ENCODE results near the gene CEP162. TPM values are rescaled to one million over a fixed set of nuclear protein-coding genes. Genes with fewer than 3 reads are reported as not detected.
"Not testable (repeated sequence)": the region's sequence is repeated elsewhere in the genome, so short reads cannot be mapped to it uniquely, and the experiment has no call there.

The CEP162 gene
- total RNA-seq, 2 donors from 2014 or later, result 29.7 to 39.2 TPM

DNA sequence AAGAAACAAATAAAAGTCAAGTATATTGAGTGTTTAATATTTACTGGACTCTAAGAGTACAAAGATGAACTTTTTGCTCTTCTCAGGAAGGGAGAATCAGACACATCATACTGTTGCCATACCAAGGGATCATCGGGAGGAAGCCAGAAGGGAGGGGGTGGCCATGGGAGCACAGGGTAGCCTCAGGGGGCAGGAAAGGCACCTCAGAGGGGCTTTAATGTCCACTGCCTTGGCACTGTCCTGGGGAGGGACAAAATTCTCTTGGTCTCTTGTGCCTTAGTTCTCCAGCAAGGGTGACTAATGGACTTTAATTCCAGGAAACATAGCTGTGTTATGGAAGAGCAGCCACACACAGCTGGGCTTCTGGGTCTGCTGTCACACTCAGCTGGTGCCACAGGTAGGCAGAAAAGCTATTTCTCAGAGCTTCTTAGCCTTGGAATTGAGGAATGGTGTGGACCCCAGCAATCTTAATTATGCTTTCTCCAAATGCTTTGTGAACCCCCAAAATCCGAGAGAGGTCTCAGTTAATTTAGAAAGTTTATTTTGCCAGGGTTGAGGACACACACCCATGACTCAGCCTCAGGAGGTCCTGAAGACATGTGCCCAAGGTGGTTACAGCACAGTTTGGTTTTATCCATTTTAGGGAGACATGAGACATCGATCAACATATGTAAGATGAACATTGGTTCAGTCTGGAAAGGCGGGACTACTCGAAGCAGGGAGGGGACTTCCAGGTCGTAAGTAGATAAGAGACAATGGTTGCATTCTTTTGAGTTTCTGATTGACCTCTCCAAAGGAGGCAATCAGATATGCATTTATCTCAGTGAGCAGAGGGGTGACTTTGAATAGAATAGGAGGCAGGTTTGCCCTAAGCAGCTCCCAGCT lies 140.7 kb downstream of the CEP162 start:
- WGBS, 2 experiments (ENCODE audit: insufficient coverage in 1 of 2, insufficient read length in 1 of 2), result 43 to 63% methylated on average over 6 of the region's 6 CpGs
- H3K27me3 ChIP-seq (ENCODE audit: control insufficient read depth, insufficient read depth, low read length, poor library complexity, severe bottlenecking), result no peaks in the 10 kb centered on the region
- no peak overlapping the region for H3K27ac ChIP-seq (ENCODE audit: low read depth, low read length)
- Mint-ChIP-seq H3K36me3 (ENCODE audit: low read depth) (peaks cover 6% of the 10 kb centered on the region), H3K4me1 (peaks cover 65% of the 10 kb centered on the region), H3K9me3 (peaks cover under 1% of the 10 kb centered on the region), H3K27me3 (ENCODE audit: insufficient read depth) (no peaks in the 10 kb centered on the region), H3K4me3 (no peak overlapping the region), H3K27ac (peak overlapping the region; percentile 86)
- peak overlapping the region; percentile 79 for H3K4me3 ChIP-seq (ENCODE audit: low read length)
- peak; percentile 57 for DNase-seq
- H3K36me3 ChIP-seq (ENCODE audit: control insufficient read depth, insufficient read depth, low read length), result peaks cover 1% of the 10 kb centered on the region
- TF ChIP-seq, protein P1, sequence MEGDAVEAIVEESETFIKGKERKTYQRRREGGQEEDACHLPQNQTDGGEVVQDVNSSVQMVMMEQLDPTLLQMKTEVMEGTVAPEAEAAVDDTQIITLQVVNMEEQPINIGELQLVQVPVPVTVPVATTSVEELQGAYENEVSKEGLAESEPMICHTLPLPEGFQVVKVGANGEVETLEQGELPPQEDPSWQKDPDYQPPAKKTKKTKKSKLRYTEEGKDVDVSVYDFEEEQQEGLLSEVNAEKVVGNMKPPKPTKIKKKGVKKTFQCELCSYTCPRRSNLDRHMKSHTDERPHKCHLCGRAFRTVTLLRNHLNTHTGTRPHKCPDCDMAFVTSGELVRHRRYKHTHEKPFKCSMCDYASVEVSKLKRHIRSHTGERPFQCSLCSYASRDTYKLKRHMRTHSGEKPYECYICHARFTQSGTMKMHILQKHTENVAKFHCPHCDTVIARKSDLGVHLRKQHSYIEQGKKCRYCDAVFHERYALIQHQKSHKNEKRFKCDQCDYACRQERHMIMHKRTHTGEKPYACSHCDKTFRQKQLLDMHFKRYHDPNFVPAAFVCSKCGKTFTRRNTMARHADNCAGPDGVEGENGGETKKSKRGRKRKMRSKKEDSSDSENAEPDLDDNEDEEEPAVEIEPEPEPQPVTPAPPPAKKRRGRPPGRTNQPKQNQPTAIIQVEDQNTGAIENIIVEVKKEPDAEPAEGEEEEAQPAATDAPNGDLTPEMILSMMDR (conservative IDR thresholded peaks at IDR 0.05), result no peak
- peaks cover 12% of the 10 kb centered on the region for H3K9me3 ChIP-seq (ENCODE audit: control insufficient read depth, low read length)
- H3K4me1 ChIP-seq (ENCODE audit: control insufficient read depth, insufficient read depth, low read length), result peaks cover 44% of the 10 kb centered on the region
- H3K9ac ChIP-seq (ENCODE audit: extremely low read depth, low read length, poor library complexity, severe bottlenecking), result no peak overlapping the region

- DNase-seq, result no peak
- H3K27me3 ChIP-seq (ENCODE audit: control insufficient read depth, insufficient read depth, low read length, poor library complexity, severe bottlenecking), result no peaks in the 10 kb centered on the region
- H3K36me3 ChIP-seq (ENCODE audit: control insufficient read depth, insufficient read depth, low read length), result peaks cover 9% of the 10 kb centered on the region
- peaks cover 15% of the 10 kb centered on the region for H3K9me3 ChIP-seq (ENCODE audit: control insufficient read depth, low read length)
- TF ChIP-seq, protein P1 (conservative IDR thresholded peaks at IDR 0.05), result no peak
- peaks cover 7% of the 10 kb centered on the region for H3K36me3 Mint-ChIP-seq (ENCODE audit: low read depth)
- no peak overlapping the region for H3K27ac ChIP-seq (ENCODE audit: low read depth, low read length)
- H3K4me1 ChIP-seq (ENCODE audit: control insufficient read depth, insufficient read depth, low read length), result peaks cover 44% of the 10 kb centered on the region
- no peaks in the 10 kb centered on the region for H3K27me3 Mint-ChIP-seq (ENCODE audit: insufficient read depth)
- WGBS, 2 experiments (ENCODE audit: insufficient coverage in 1 of 2, insufficient read length in 1 of 2), result 88 to 100% methylated on average over 1 of the region's 1 CpG
- peak overlapping the region; percentile 86 for H3K27ac Mint-ChIP-seq
- no peak overlapping the region for H3K4me3 Mint-ChIP-seq
- peak overlapping the region; percentile 79 for H3K4me3 ChIP-seq (ENCODE audit: low read length)
- peaks cover 65% of the 10 kb centered on the region for H3K4me1 Mint-ChIP-seq
- no peak overlapping the region for H3K9ac ChIP-seq (ENCODE audit: extremely low read depth, low read length, poor library complexity, severe bottlenecking)
- no peaks in the 10 kb centered on the region for H3K9me3 Mint-ChIP-seq
These were observed 141.4 kb downstream of the CEP162 start for GRCh38 chr6:84086056-84086455.

DNA sequence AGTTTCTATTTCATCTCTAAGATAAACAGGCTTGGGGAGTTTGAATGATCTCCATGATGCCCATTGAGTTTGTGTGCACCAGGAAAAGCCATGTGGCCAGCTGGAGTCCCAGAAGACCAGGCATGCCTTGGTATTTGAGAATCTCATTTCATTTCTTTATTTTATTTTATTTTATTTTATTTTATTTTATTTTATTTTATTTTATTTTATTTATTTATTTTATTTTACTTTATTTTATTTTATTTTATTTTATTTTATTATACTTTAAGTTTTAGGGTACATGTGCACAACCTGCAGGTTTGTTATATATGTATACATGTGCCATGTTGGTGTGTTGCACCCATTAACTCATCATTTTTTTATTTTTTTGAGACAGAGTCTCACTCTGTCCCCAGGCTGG lies 142.7 kb downstream of the CEP162 start:
- peaks cover 44% of the 10 kb centered on the region for H3K4me1 ChIP-seq (ENCODE audit: control insufficient read depth, insufficient read depth, low read length)
- not testable (repeated sequence) for H3K27ac Mint-ChIP-seq; H3K27me3 Mint-ChIP-seq (ENCODE audit: insufficient read depth); H3K9ac ChIP-seq (ENCODE audit: extremely low read depth, low read length, poor library complexity, severe bottlenecking); H3K27ac ChIP-seq (ENCODE audit: low read depth, low read length); H3K27me3 ChIP-seq (ENCODE audit: control insufficient read depth, insufficient read depth, low read length, poor library complexity, severe bottlenecking); H3K36me3 Mint-ChIP-seq (ENCODE audit: low read depth); H3K9me3 Mint-ChIP-seq; DNase-seq
- H3K4me3 ChIP-seq (ENCODE audit: low read length), result peak overlapping the region; percentile 72
- H3K36me3 ChIP-seq (ENCODE audit: control insufficient read depth, insufficient read depth, low read length), result peaks cover 18% of the 10 kb centered on the region
- peaks cover 22% of the 10 kb centered on the region for H3K9me3 ChIP-seq (ENCODE audit: control insufficient read depth, low read length)
- peaks cover 61% of the 10 kb centered on the region for H3K4me1 Mint-ChIP-seq
- H3K4me3 Mint-ChIP-seq, result peak overlapping the region; percentile 34

Measured in endodermal cell (in vitro differentiated cells).